Measurements from ENCODE around the gene FAH. TPM values are rescaled to one million over a fixed set of nuclear protein-coding genes. Genes with fewer than 3 reads are reported as not detected.

FAH gene
- total RNA-seq, 1 donor from 2014 or later: 21.9 TPM

- H3K4me2 ChIP-seq (ENCODE audit: low read length): peak overlapping the region; percentile 35
- Mint-ChIP-seq H3K4me3 (ENCODE audit: unreplicated experiment) (no peak overlapping the region), H3K27ac (ENCODE audit: unreplicated experiment) (no peak overlapping the region), H3K36me3 (ENCODE audit: low read depth, unreplicated experiment) (peaks cover 35% of the 10 kb centered on the region), H3K27me3 (ENCODE audit: low read depth, unreplicated experiment) (no peaks in the 10 kb centered on the region), H3K4me1 (ENCODE audit: low read depth, unreplicated experiment) (peaks cover 7% of the 10 kb centered on the region), H3K9me3 (ENCODE audit: unreplicated experiment) (peaks cover 5% of the 10 kb centered on the region)
- H4K20me1 ChIP-seq (ENCODE audit: insufficient read depth, low read length): peaks cover 5% of the 10 kb centered on the region
- no peaks in the 10 kb centered on the region for H3K79me2 ChIP-seq (ENCODE audit: insufficient read depth, low read length)
- H2AFZ ChIP-seq (ENCODE audit: low read depth, low read length): no peak overlapping the region
- H3K27me3 ChIP-seq (ENCODE audit: insufficient read depth, low read length): no peaks in the 10 kb centered on the region
- H3K27ac ChIP-seq (ENCODE audit: low read depth, low read length): no peak overlapping the region
- FAIRE-seq (peak; percentile 37), DNase-seq (ENCODE audit: low read depth) (peak; percentile 75)
- H3K9me3 ChIP-seq (ENCODE audit: insufficient read depth, low read depth, low read length): no peaks in the 10 kb centered on the region
- H3K9ac ChIP-seq (ENCODE audit: low read length): peak overlapping the region; percentile 28
- H3K4me3 ChIP-seq (ENCODE audit: insufficient read depth, low read depth, low read length): no peak overlapping the region
- peaks cover 14% of the 10 kb centered on the region for H3K4me1 ChIP-seq (ENCODE audit: insufficient read depth, low read length)
- peaks cover 3% of the 10 kb centered on the region for H3K36me3 ChIP-seq (ENCODE audit: insufficient read depth, low read length)
- TF ChIP-seq EZH2 (IDR thresholded peaks at IDR 0.05; ENCODE audit: insufficient read depth, low read length): no peak
- TF ChIP-seq, protein P1, sequence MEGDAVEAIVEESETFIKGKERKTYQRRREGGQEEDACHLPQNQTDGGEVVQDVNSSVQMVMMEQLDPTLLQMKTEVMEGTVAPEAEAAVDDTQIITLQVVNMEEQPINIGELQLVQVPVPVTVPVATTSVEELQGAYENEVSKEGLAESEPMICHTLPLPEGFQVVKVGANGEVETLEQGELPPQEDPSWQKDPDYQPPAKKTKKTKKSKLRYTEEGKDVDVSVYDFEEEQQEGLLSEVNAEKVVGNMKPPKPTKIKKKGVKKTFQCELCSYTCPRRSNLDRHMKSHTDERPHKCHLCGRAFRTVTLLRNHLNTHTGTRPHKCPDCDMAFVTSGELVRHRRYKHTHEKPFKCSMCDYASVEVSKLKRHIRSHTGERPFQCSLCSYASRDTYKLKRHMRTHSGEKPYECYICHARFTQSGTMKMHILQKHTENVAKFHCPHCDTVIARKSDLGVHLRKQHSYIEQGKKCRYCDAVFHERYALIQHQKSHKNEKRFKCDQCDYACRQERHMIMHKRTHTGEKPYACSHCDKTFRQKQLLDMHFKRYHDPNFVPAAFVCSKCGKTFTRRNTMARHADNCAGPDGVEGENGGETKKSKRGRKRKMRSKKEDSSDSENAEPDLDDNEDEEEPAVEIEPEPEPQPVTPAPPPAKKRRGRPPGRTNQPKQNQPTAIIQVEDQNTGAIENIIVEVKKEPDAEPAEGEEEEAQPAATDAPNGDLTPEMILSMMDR (IDR thresholded peaks at IDR 0.05; ENCODE audit: insufficient read depth, low read depth, low read length): no peak
Observed at GRCh38 chr15:80174017-80174746, 21.4 kb downstream of the FAH start.

DNA sequence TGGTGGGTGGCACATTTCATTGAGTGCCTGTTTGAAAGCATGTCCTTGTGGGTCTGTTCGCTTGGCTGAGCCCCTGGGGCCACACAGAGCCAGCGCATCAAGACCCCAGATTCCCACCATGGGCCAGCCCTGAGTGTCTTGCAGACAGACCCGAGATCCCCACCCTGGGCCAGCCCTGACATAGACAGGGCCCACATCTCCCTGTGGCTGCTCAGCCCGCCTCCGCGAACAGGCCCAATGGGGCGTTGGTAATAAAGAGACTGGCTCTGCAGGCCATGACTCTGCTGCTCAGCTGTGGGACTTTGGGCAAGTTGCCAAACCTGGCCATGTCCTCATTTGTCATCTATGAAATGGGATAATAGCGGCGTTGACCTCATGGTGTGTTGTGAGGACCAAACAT, 22.6 kb downstream of the FAH start:
- H3K4me2 ChIP-seq (ENCODE audit: low read length): no peak overlapping the region
- Mint-ChIP-seq H3K4me3 (ENCODE audit: unreplicated experiment) (no peak overlapping the region), H3K27ac (ENCODE audit: unreplicated experiment) (no peak overlapping the region), H3K36me3 (ENCODE audit: low read depth, unreplicated experiment) (peaks cover 43% of the 10 kb centered on the region), H3K27me3 (ENCODE audit: low read depth, unreplicated experiment) (no peaks in the 10 kb centered on the region), H3K9me3 (ENCODE audit: unreplicated experiment) (peaks cover 5% of the 10 kb centered on the region), H3K4me1 (ENCODE audit: low read depth, unreplicated experiment) (peaks cover 9% of the 10 kb centered on the region)
- no peaks in the 10 kb centered on the region for H3K9me3 ChIP-seq (ENCODE audit: insufficient read depth, low read depth, low read length)
- no peaks in the 10 kb centered on the region for H3K27me3 ChIP-seq (ENCODE audit: insufficient read depth, low read length)
- H3K9ac ChIP-seq (ENCODE audit: low read length): no peak overlapping the region
- no peak overlapping the region for H2AFZ ChIP-seq (ENCODE audit: low read depth, low read length)
- H3K36me3 ChIP-seq (ENCODE audit: insufficient read depth, low read length): peaks cover 3% of the 10 kb centered on the region
- no peak overlapping the region for H3K4me3 ChIP-seq (ENCODE audit: insufficient read depth, low read depth, low read length)
- H3K79me2 ChIP-seq (ENCODE audit: insufficient read depth, low read length): no peaks in the 10 kb centered on the region
- peaks cover 5% of the 10 kb centered on the region for H4K20me1 ChIP-seq (ENCODE audit: insufficient read depth, low read length)
- H3K27ac ChIP-seq (ENCODE audit: low read depth, low read length): no peak overlapping the region
- no peak for DNase-seq (ENCODE audit: low read depth)
- FAIRE-seq: no peak
- TF ChIP-seq EZH2 (IDR thresholded peaks at IDR 0.05; ENCODE audit: insufficient read depth, low read length): no peak
- TF ChIP-seq, protein P1 (IDR thresholded peaks at IDR 0.05; ENCODE audit: insufficient read depth, low read depth, low read length): no peak
- peaks cover 22% of the 10 kb centered on the region for H3K4me1 ChIP-seq (ENCODE audit: insufficient read depth, low read length)

- H3K4me3 Mint-ChIP-seq (ENCODE audit: unreplicated experiment): no peak overlapping the region
- peaks cover 5% of the 10 kb centered on the region for H3K9me3 Mint-ChIP-seq (ENCODE audit: unreplicated experiment)
- Histone ChIP-seq H3K27ac (ENCODE audit: low read depth, low read length) (no peak overlapping the region), H3K79me2 (ENCODE audit: insufficient read depth, low read length) (no peaks in the 10 kb centered on the region), H3K4me1 (ENCODE audit: insufficient read depth, low read length) (peaks cover 22% of the 10 kb centered on the region), H4K20me1 (ENCODE audit: insufficient read depth, low read length) (peaks cover 5% of the 10 kb centered on the region), H3K9me3 (ENCODE audit: insufficient read depth, low read depth, low read length) (no peaks in the 10 kb centered on the region), H3K4me3 (ENCODE audit: insufficient read depth, low read depth, low read length) (no peak overlapping the region), H3K4me2 (ENCODE audit: low read length) (no peak overlapping the region), H3K27me3 (ENCODE audit: insufficient read depth, low read length) (no peaks in the 10 kb centered on the region), H2AFZ (ENCODE audit: low read depth, low read length) (no peak overlapping the region), H3K9ac (ENCODE audit: low read length) (no peak overlapping the region), H3K36me3 (ENCODE audit: insufficient read depth, low read length) (peaks cover 3% of the 10 kb centered on the region)
- no peak for FAIRE-seq
- no peak overlapping the region for H3K27ac Mint-ChIP-seq (ENCODE audit: unreplicated experiment)
- peaks cover 41% of the 10 kb centered on the region for H3K36me3 Mint-ChIP-seq (ENCODE audit: low read depth, unreplicated experiment)
- TF ChIP-seq, protein P1 (IDR thresholded peaks at IDR 0.05; ENCODE audit: insufficient read depth, low read depth, low read length): no peak
- no peak for TF ChIP-seq EZH2 (IDR thresholded peaks at IDR 0.05; ENCODE audit: insufficient read depth, low read length)
- peaks cover 9% of the 10 kb centered on the region for H3K4me1 Mint-ChIP-seq (ENCODE audit: low read depth, unreplicated experiment)
- DNase-seq (ENCODE audit: low read depth): no peak
- H3K27me3 Mint-ChIP-seq (ENCODE audit: low read depth, unreplicated experiment): no peaks in the 10 kb centered on the region
Observed at GRCh38 chr15:80176443-80176842, 23.6 kb downstream of the FAH start.

Data from astrocyte (in vitro differentiated cells and primary cell).